ENCODE measurements around the gene DLG5.

The DLG5 gene

DNA sequence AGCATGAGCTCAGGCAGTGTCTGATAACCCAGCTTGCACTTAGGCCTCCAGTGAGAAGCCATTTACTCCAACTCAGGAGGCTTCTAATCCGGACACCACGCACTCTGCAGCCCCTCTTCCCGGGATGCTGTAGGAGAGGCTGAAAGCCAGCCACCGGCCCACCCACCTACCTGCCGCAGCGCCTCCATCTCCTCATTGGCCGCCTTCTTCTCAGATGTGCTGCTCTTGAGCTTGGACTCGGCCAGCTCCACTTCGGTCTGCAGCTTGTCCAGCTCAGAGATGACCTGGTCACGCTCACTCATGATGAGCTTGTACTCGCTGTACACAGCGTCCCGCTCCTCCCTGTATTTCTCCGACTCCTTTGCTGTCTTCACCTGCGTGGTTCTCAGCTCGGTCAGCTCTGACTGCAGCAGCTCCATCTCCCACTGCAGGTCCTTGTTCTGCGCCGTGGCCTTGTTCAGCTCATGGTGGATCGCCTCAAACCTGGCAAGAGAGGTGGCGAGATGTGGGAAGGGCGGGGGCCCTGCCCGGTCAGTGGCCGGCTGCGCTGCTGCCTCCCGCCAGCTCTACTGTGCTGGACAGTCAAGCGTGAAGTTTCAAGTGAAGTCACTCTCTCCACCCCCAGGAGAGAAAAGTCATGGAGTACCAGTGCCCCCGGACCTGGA is 84.7 kb downstream of the DLG5 start:
- no peak for DNase-seq

DNA sequence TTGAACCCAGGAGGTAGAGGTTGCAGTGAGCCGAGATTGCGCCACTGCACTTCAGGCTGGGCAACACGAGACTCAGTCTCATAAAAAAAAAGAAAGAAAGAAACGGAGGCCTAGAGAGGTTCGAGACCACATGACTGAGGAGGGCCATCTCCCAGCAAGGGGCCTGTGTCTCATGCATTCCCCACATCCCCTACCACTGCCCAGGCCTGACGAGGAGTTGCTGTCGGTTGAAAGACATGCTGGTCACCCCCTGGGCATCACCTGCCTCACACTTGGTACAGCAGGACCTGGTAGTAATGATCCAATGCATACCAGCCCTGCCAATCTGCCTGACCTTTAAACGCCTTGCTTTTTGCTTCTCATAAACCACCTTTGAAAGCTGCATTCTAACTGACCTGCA is 85.9 kb downstream of the DLG5 start:
- DNase-seq: no peak

DNA sequence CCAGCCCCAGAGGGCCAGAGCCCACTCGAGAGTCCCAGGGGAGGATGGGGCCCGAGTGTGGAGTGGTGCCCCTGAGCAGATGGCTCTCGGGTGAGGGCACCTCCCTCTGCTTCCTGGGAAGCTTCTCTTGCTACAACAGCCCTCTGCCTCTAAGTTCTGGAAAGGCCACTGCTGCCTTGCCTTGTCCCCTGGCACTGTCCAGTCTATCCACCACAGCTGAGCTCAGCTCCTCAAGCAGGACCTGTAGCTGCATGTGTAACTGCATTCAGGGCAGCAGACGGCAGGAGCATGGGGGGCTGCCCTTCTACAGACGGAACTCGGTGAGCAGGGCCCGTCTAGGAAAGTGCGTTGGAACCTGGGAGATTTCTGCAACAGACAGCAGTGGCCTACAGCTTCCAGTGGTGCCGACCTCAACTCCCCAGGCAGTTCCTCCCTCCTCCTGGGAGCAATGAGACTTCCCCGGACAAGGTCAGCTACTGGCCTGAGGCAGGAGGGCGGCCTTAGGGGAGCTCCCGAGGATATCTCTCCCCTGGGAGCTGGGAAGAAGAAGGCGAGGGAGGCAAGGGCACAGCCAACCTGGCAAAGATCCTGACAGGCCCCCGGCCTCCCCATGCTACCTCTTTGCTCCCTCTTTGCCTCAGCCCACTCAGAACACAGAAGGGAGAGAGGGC is 88.5 kb downstream of the DLG5 start:
- no peak for DNase-seq

DNA sequence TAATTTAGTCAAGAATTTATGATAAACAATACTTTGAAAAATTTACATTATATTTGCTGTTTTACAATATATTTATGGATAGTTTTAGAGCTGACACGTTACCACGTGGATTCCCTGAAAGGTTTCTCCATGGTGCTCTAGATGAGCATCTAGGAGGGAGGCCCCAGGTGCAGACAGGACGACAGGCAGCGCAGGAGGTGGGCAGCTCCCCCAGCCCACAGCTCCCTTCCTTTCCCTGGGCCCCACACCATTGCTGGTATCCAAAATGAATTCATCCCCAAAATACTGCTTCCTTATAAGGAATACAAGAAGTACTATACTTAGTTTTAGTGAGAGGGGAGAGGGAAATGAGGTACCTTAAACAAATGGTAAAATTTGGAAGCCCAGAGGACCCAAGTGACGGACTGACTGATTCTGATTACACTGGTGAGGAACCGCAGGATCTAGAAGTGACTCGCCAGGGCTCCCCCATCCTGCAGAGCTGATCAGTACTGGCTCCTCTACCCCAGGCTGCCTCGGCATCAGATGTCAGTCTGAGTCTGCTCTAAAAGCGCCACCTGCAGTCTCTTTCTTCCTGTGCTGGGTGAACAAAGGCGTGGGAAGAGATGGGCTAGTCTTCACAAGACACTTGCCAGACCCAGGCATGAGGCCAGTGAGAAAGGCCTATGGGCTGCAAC is 89.2 kb downstream of the DLG5 start:
- DNase-seq: peak; percentile 9

DNA sequence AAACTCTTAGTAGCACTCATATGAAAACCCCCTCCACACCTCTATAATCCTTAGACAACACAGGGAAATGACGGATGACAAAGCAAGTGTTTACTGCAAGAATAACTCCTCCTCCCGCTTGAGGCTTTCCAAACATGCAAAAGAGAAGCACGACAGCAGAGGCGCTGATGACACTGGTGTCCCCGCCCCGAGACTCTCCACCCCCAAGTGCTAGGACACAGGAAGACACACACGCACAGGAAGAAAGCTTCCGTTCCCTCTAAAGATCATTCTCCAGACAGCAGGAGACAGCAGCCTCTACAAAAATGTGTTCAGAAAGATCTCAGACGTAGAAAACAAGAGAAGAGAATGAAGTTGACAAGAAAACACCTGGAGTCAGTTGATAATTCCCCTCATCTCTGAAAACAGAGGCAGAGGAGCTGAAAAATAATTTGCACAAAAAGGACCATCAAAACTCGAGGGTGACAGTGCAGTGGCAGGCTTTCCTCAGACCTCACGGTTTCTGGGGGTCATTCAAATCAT is 90.2 kb downstream of the DLG5 start:
- no peak for DNase-seq

DNA sequence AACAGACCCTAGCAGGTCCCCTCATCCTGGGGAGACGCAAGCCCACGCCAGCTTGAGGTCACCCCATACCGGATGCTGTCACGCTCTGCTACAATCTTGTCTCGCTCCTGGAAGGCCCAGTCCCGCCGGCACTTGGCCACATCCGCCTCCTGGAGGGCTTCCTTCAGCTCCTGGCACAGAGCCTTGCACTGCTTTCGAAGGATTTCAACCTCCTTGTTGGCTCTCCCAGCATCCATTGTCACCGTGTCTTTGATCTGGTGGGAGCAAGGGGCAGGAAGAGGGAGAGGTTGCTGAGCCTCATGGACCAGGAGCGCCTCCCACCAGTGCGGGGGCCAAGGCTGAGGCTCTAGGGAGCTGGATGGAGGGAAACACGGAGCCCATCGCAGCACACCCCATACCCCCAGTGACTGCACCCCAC is 90.9 kb downstream of the DLG5 start:
- no peak for DNase-seq

DNA sequence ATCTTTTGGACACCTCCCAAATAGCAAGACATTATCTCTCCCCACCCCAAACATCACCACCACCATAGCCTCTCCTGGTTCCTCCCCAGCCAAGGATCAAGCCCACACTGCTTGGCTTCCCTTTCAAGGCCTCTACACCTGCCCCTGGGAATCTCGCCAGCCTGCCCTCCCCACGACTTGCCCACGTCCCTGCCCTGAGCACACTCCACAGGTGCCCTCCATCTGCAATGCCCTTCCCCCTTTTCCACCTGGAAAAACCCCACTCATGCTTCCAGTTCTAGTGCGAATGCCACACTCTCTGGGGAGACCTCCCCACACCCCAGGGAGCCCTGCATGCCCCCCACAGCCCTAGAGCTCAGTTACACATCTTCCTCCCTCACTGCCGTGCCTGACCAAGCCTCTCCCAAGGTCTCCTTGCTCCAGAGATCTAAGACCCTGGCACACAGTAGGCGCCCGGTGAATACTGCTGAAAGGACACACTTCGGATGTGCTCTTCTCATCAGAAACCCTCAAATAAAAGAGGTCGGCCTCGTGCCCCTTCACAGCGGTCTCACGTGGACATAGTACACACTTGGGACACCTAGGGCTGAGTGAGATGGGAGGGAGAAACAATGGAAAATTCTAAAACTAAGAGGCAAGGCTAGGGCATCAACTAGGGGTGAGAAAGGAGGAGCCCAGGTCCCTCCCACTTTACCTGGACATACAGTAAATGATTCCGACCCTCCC is 91.4 kb downstream of the DLG5 start:
- no peak for DNase-seq

DNA sequence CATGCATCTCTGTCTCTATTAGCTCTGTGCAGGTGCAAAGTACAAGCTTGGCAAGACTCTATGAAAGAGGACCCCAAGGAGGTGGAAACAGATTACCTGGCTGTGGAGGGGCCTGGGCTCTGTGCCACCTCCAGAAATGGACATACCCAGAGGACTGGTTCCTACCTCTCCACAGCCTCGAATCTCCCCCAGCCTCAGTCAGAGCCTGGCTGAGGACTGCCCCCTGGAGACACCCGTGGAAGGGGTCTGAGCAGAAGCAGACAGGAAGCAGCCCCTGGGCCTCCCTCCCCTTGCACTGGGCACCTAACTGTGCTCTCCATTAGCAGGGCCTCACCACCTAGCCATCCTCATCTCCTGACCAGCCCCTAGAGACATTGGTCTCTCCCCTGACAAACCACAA is 92.0 kb downstream of the DLG5 start:
- DNase-seq: no peak

DNA sequence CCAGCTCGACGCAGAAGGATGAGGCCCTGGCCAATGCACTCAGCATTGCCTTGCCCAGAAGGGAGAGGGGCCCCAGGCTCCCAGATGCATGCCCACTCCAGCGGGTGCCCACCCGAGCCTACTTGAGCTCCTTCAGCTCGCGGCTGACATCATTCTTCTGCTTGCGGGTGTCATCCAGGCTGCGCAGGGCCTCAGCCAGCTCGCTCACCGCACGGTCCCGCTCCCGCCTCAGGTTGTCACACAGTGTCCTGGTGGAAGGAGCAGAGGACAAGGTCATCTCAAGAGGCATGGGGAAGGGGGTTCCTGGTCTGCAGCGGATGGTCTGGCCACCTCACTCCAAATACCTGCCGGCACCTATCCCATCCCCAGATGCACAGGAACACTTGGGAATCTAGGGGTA is 92.8 kb downstream of the DLG5 start:
- DNase-seq: no peak

DNA sequence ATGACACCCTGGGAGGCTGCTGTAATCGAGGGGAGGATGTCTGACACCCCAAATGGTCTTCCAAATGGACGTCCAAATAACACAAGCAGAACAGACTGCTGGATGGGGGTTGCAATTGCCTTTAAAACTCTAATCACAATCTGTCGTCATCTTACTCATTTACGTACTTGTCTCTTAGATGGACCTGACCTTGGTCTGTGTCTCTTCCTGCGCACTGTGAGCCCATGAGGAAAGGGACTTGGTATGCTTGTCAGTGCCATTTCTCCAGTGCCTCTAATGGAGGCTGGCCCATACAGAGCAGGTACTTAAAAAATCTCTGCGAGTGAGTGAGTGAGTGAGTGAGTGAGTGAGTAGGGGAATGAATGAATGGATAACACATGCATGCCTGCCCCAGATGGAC is 93.3 kb downstream of the DLG5 start:
- DNase-seq: no peak

DNA sequence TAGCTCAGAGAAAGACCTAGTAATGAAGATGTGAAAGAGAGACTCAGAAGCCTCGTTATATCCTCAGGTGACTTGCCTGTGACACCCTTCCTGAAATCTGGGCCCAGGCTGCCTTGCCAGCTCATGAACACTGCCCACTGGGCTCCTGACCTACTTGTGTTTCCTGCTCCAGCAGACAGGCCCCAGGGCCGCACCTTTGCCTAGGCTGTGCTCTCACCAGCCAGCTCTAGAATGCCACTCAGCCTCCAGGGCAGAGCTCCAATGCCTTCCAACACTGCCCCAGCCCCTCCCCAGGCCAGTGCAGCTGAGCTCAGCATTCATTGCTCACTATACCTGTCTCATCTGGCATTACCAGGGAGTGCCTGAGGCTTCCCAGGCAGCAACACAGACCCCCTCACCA is 94.3 kb downstream of the DLG5 start:
- no peak for DNase-seq

DNA sequence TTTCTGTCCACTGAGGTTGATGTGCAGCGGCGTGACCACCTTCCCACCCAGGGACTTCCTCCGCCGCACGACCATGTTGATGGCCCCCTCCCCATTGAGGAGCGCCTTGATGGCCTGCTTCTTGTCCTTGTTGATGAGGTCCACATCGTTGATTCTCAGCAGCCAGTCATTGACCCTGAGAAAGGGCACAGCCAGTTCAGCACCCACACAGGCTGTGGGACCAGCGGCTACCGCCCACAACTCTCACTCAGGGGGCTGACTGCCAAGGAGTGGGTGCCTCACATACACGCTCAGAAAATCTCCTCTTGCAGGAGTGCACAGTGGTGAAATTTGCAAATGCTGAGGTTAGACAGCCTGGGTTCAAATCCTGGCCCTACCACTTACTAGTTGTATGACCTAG is 97.2 kb downstream of the DLG5 start:
- DNase-seq: no peak

DNA sequence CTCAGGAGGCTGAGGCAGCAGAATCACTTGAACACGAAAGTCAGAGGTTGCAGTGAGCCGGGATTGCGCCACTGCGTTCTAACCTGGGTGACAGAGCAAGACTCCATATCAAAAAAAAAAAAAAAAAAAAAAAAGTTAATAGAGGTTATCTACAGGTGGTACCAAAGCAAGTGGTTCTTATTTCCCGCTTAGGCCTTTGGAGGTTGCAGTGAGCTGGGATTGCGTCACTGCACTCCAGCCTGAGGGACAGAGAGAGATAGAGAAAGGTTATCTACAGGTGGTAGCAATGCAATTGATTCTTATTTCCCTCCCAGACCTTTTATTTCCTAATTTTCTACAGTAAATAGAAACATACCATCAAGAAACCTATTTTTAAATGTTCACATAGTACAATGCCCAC is 98.2 kb downstream of the DLG5 start:
- DNase-seq: no peak

DNA sequence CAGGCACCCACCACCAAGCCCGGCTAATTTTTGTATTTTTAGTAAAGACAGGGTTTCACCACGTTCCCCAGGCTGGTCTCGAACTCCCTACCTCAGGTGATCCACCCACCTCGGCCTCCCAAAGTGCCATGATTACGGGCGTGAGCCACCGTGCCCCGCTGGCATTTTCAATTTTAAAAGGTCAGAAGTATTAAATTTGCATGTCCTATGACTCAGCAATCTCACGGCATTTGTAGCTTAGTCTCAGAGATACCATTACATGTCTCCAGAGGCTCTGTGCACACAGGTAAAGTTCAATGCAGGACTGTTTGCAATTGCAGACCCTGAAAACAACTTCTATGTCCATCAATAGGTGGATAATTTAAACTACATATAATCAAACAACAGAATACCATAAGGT is 99.2 kb downstream of the DLG5 start:
- DNase-seq: no peak

DNA sequence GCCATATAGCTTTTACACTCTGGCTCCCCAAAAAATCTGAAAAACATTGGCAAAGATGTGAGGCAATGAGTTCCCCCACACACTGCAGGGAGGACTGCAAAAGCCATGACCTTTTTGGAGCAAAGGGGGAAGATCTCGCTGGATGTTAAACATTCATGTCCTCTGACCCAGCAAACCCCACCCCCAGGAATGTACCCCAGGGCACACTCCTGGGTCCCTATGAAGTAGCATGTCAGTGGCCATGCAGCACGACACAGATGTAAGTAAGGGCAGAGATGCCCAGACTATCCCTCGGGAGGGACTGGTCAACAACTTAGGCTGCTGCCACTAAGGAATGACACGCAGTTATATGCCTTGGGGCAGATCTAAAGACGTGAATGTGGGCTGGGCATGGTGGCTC is 100.6 kb downstream of the DLG5 start:
- no peak for DNase-seq

DNA sequence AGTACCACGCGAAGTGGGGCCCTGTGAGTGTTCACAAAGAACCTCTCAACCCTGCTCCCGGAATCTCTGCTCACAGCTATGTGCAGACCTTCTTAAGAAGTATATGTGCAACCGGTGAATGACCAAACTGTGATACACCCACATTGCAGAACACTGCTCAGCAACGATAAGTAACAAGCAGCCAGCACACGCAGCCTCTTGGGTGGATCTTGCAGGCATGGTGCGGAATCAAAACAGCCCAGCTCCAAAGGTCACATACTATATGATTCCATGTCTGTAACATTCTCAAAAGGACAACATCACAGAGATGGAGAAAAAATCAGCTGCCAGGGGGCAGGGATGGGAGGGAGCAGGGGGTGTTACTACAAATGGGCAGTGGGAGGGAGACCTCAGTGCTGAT is 101.6 kb downstream of the DLG5 start:
- no peak for DNase-seq

DNA sequence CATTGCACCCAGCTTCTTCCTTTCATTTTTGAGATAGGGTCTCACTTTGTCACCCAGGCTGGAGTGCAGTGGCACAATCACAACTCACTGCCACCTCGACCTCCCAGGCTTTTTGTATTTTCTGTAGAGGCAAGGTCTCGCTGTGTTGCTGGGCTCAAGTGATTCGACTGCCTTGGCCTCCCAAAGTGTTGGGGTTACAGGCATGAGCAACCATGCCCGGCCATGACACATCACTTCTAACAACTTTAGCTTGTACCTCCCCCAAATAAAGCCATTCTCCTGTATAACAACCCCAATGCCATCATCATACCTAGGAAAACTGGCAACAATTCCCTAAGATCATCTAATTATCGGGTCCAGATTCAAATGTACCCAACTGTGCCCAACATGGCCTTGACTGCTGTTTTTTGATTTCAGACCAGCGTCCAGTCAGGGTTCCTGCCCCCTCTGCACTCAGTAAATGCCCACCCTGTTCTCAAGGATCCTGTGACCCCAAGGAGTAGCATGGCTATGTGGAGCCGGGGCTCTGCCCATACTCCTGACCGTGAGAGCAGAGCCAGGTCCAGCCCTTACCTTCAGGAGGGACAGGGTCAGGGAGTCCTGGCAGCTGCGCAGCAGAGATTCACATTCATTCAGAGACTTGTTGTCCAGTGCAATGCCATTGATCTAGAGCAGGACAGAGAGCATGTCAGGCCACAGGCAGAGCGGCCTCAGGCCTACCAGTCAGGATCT is 102.6 kb downstream of the DLG5 start:
- no peak for DNase-seq

DNA sequence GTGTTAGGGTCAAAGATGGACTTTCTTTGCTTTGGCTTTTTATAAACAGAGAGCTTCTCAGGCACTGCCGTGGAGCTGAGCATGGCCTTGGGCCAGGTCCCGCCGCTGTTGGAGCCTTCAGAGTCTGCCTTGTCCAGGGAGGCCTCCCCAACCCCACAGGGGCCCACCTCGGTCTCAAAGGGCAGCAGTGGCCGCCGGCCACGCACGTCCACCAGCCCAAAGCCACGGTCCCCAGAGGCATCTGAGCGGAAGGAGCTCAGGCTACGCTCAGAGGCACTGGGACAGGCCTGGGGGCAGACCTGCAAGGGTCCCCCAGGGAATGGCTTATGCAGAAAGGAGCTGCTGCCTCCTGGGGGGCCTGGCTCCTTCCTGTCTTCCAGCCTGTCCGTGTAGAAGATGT is 105.0 kb downstream of the DLG5 start:
- no peak for DNase-seq

DNA sequence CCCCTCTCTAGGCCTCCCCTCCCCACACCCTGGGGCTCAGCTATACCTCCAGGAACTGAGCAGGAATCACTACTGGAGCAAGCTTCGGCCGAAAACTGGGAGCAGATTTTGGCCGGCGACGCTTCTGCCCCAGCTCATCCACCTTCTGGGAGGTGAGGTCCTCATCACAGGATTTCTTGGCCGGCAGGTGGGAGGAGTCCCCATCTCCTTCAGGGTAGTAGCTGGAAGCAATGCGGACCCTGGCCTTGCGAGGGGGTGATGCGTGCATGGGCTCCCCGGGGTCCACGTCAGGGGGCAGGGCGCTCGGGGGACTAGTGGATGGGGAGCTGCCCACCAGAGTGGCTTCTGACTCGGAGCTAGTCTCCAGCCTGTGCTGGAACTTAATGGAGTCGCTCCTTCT is 105.5 kb downstream of the DLG5 start:
- no peak for DNase-seq

DNA sequence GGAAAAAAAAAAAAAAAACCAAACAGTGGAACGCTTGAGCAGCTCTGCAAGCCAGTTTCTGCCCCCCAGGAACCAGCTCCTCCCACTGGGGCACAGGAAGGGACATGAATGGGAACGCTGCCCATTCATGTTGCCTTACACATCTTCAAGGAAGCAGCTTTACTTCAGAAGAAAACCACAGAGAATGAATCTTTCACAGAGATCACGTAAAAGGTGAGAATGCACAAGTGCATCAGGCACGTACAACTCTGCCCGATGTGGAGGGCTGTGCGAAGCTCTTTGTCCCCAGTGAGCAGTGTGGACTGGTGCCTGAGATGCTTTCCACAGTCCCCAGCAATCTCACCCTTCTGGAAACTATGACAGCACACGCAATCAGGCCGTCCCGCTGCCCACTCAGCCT is 106.2 kb downstream of the DLG5 start:
- DNase-seq: no peak

DNA sequence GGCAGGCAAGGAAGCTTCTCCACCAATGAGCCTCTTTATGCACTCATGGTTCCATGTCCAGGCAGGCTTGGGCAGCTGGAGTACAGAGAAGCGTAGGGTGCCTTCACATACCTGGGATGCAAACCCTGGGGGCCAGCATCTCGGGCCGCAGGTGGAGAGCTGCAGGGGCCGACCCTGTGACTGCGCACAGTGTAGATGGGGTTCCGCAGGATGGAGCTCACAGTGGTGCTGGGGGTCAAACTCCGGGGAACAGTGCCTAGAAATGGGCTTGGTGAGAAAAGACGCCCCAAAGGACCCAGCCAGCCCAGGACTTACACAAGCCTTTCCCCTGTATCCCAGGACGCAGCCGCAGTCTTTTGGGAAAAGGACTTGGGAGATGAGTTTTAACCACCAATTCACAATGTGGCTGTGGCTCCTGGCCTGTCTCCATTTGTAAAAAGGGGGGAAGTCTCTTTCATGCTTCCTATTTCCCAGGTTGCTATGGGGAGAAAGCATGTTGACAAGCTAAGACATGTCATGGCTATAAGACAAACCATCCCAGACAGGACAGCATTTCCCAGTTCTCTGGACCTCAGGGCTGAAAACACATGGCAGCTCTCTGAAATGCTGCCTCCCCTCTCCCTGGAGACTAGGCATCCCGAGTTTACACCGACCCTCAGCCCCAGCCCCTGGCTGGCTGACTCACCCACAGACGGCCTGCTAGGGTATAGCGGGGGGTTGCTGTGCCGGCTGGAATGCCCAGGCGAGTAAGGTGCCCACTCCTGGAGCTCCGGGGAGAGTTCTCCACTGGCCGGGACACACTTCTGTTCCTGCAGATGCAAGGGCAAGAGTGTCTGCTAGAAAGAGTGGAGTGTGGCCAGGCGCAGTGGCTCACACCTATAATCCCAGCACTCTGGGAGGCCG is 107.1 kb downstream of the DLG5 start:
- no peak for DNase-seq

DNA sequence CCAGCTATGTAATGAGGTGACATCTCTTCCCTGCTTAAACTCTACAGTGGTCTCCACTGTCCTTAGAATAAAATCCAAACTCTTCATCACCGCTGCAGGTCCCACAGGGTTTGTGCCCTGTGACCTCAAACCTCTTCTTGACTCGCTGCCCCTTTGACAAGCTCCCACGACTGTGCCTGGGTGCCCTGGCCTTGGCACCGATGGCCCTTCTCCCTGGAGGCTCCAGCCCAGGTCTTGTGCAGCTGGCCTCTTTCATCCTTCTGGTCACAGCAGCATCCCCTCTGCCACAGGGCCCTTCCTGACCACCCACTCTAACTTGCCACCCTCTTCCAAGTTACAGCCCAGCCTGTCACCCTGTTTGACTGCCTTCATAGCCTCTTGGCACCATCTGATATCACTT is 108.2 kb downstream of the DLG5 start:
- DNase-seq: no peak

All from NCI-H446 treated with DMSO at 0.1 percent for 48 hours (cell line).